Lower leg skin (tissue), 4 donors: Measurements from ENCODE around the gene NRXN3. TPM values are rescaled to one million over a fixed set of nuclear protein-coding genes. Genes with fewer than 3 reads are reported as not detected.

ENCODE experiments used
- DNase-seq, 2 donors: peaks; one replicate each; pipeline ENCODE4 v3.0.0-alpha.2; 2019; ENCODE audit warnings: low spot score in 2 of 2
- H3K4me3 ChIP-seq: fragments of 200-600 bp; sonication (generic); 2 replicates; pipeline ENCODE4 v1.5.1; 2017; ENCODE audit warnings: mild to moderate bottlenecking, low read depth; ENCODE audit not compliant: poor library complexity, severe bottlenecking
- CTCF ChIP-seq, 3 donors: fragments of 450-650 bp; IDR thresholded peaks; one replicate each; pipeline ENCODE4 v1.5.1; 2016; ENCODE audit warnings: antibody characterized with exemption in 3 of 3, mild to moderate bottlenecking in 3 of 3, moderate library complexity in 2 of 3
- POLR2A ChIP-seq, 2 donors: fragments of 450-650 bp; IDR thresholded peaks; one replicate each; pipeline ENCODE4 v1.6.1; 2016 to 2017; ENCODE audit warnings: antibody characterized with exemption in 2 of 2, mild to moderate bottlenecking in 1 of 2, moderate library complexity in 1 of 2
- WGBS, 2 donors: methylation state at CpG; one replicate each; pipeline ENCODE4 v1.1.5; 2018; 5-methylcytosine and 5-hydroxymethylcytosine counted together
- intact Hi-C: fragments of 100-400 bp; cut with DNase I; formaldehyde crosslinking; loops from one replicate; pipeline ENCODE4 v1.15.0; 2023; ENCODE audit warnings: low total_unique reads
- total RNA-seq, 4 donors: library from RNA; depleted of rRNA; stranded (reverse); fragments of >200 nt; gene quantifications; one replicate each; pipeline ENCODE4 v1.1.0, GENCODE V29; 2016

The NRXN3 gene
- total RNA-seq, 4 donors from 2014 or later = 0.61 to 2.4 (median 1.7) TPM

- DNase-seq = no peak
- no peak overlapping the region for H3K4me3 ChIP-seq
- intact Hi-C loops = no loop called here
- WGBS, 2 donors = 53 to 57% methylated on average over 4 of the region's 4 CpGs
- TF ChIP-seq CTCF (IDR thresholded peaks at IDR 0.05) = no peak
- TF ChIP-seq POLR2A (IDR thresholded peaks at IDR 0.05) = no peak
Observed at GRCh38 chr14:79585845-79586244, 1415.7 kb downstream of the NRXN3 start.

GRCh38 chr14:79586416-79586815 is 1416.2 kb downstream of the NRXN3 start:
- intact Hi-C loops = no loop called here
- TF ChIP-seq POLR2A (IDR thresholded peaks at IDR 0.05) (no peak), CTCF (IDR thresholded peaks at IDR 0.05) (no peak)
- DNase-seq = no peak
- no peak overlapping the region for H3K4me3 ChIP-seq
- WGBS, 2 donors = 67% methylated on average over 5 of the region's 5 CpGs

DNA sequence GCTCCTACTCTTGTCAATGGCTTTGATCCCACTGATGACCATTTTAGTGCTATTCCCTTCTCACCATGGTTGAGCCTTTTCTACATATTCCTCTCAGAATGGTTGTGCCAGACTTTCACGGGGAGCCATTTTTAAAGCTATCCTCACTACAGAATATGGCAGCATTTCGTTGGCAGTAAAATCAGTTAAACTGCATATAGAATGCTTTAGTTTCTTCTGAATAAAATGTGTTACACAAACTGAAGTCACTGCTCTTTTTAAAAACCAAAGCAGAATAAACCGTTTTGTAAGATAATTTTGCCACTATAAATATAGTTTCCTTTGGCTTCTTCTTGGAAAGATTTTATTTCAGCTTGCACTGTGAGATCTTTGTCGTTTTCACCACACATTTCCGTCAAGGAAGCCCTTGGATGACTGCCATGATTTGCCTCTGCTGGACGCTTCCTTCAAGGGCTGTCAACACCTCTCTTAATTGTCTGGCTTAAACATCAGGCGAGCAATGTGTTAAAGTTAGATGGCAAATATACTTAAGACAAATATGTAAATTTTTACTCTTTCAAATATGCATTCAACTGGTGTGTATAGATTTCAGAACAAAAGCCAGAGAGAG is 1416.9 kb downstream of the NRXN3 start:
- no peak overlapping the region for H3K4me3 ChIP-seq
- no peak for DNase-seq
- TF ChIP-seq CTCF (IDR thresholded peaks at IDR 0.05) (no peak), POLR2A (IDR thresholded peaks at IDR 0.05) (no peak)
- WGBS, 2 donors = 34 to 35% methylated on average over 7 of the region's 7 CpGs
- intact Hi-C loops = no loop called here

- TF ChIP-seq POLR2A (IDR thresholded peaks at IDR 0.05) (no peak), CTCF (IDR thresholded peaks at IDR 0.05) (no peak)
- no peak overlapping the region for H3K4me3 ChIP-seq
- 70 to 82% methylated on average over 1 of the region's 1 CpG for WGBS, 2 donors
- DNase-seq = no peak
- intact Hi-C loops = no loop called here
Observed at GRCh38 chr14:79587875-79588274, 1417.7 kb downstream of the NRXN3 start.

- 79 to 81% methylated on average over 2 of the region's 2 CpGs for WGBS, 2 donors
- no peak overlapping the region for H3K4me3 ChIP-seq
- intact Hi-C loops = no loop called here
- no peak for DNase-seq
- no peak for TF ChIP-seq POLR2A (IDR thresholded peaks at IDR 0.05)
Observed at GRCh38 chr14:79588398-79588797, 1418.2 kb downstream of the NRXN3 start.

GRCh38 chr14:79596551-79596950 is 1426.4 kb downstream of the NRXN3 start:
- WGBS, 2 donors = 78 to 83% methylated on average over 4 of the region's 4 CpGs

More at GRCh38 chr14:79596551-79596950, 1426.4 kb downstream of the NRXN3 start:
- intact Hi-C loops = no loop called here
- no peak overlapping the region for H3K4me3 ChIP-seq
- no peak for TF ChIP-seq POLR2A (IDR thresholded peaks at IDR 0.05)
- TF ChIP-seq CTCF (IDR thresholded peaks at IDR 0.05) = no peak
- no peak for DNase-seq
